Large intestine (tissue), 3 donors: ENCODE measurements around the gene ARHGEF1. TPM values are rescaled to one million over a fixed set of nuclear protein-coding genes. Genes with fewer than 3 reads are reported as not detected.
A peak's percentile ranks its signal among the peaks of the same experiment; 100 is the strongest.

Source experiments
- DNase-seq, 2 donors: peaks; one replicate each; pipeline versions ENCODE4 v3.0.0 to v3.0.0-alpha.2; 2013
- H3K27ac ChIP-seq: one replicate; pipeline ENCODE4 v1.5.1; 2013; ENCODE audit warnings: low read length
- H3K27me3 ChIP-seq: 2 replicates; pipeline ENCODE4 v1.6.1; 2013; ENCODE audit warnings: low read length; ENCODE audit not compliant: control insufficient read depth, insufficient read depth
- H3K36me3 ChIP-seq: 2 replicates; pipeline ENCODE4 v1.6.1; 2013; ENCODE audit warnings: low read length; ENCODE audit not compliant: control insufficient read depth, insufficient read depth
- H3K4me1 ChIP-seq: one replicate; pipeline ENCODE4 v1.6.1; 2013; ENCODE audit warnings: low read length; ENCODE audit not compliant: control insufficient read depth, insufficient read depth
- H3K4me3 ChIP-seq: one replicate; pipeline ENCODE4 v1.5.1; 2013; ENCODE audit warnings: low read length
- H3K9me3 ChIP-seq: one replicate; pipeline ENCODE4 v1.6.1; 2013; ENCODE audit warnings: mild to moderate bottlenecking, low read depth, low read length, moderate library complexity; ENCODE audit not compliant: control insufficient read depth
- WGBS: methylation state at CpG from one replicate; pipeline ENCODE4 v1.1.5; 2013; ENCODE audit warnings: low lambda C conversion rate; ENCODE audit not compliant: insufficient coverage; 5-methylcytosine and 5-hydroxymethylcytosine counted together
- polyA plus RNA-seq: library from polyadenylated mRNA; unstranded; fragments of 120-200 nt; gene quantifications from one replicate; pipeline ENCODE4 v1.2.1, GENCODE V29; 2013

Gene ARHGEF1
- polyA plus RNA-seq, 1 donor = 63.6 TPM

- Histone ChIP-seq H3K27ac (no peak overlapping the region), H3K9me3 (no peaks in the 10 kb centered on the region), H3K4me3 (peak overlapping the region; percentile 87), H3K36me3 (no peaks in the 10 kb centered on the region), H3K27me3 (peaks cover 10% of the 10 kb centered on the region), H3K4me1 (peaks cover 24% of the 10 kb centered on the region)
- DNase-seq = peak in 1 of 2 donors; percentile 40
- 0% methylated on average over 3 of the region's 23 CpGs for WGBS
These were observed 458 bp downstream of the ARHGEF1 start for GRCh38 chr19:41883463-41883820.

GRCh38 chr19:41883821-41884733 is 1.1 kb downstream of the ARHGEF1 start:
- Histone ChIP-seq H3K9me3 (no peaks in the 10 kb centered on the region), H3K27me3 (peaks cover 10% of the 10 kb centered on the region), H3K36me3 (peaks cover 3% of the 10 kb centered on the region), H3K4me1 (peaks cover 24% of the 10 kb centered on the region), H3K27ac (peak overlapping the region; percentile 60), H3K4me3 (peak overlapping the region; percentile 87)
- peak; percentile 97 to 98 for DNase-seq
- no CpG with 5 or more reads among the region's 66 CpGs for WGBS

GRCh38 chr19:41886761-41887710 is 4.1 kb downstream of the ARHGEF1 start:
- Histone ChIP-seq H3K36me3 (peaks cover 17% of the 10 kb centered on the region), H3K27ac (no peak overlapping the region), H3K27me3 (peaks cover 7% of the 10 kb centered on the region), H3K4me3 (no peak overlapping the region), H3K4me1 (peaks cover 24% of the 10 kb centered on the region), H3K9me3 (no peaks in the 10 kb centered on the region)
- 67% methylated on average over 1 of the region's 13 CpGs for WGBS
- DNase-seq = no peak

- H3K9me3 ChIP-seq = no peaks in the 10 kb centered on the region
- peak; percentile 60 to 71 for DNase-seq
- H3K4me3 ChIP-seq = no peak overlapping the region
- peaks cover 25% of the 10 kb centered on the region for H3K36me3 ChIP-seq
- no CpG with 5 or more reads among the region's 17 CpGs for WGBS
- peaks cover 24% of the 10 kb centered on the region for H3K4me1 ChIP-seq
- no peak overlapping the region for H3K27ac ChIP-seq
- H3K27me3 ChIP-seq = peaks cover 3% of the 10 kb centered on the region
These were observed 4.9 kb downstream of the ARHGEF1 start for GRCh38 chr19:41887711-41888382.

- peaks cover 24% of the 10 kb centered on the region for H3K4me1 ChIP-seq
- peaks cover 26% of the 10 kb centered on the region for H3K36me3 ChIP-seq
- H3K27me3 ChIP-seq = no peaks in the 10 kb centered on the region
- no CpG with 5 or more reads among the region's 12 CpGs for WGBS
- no peak for DNase-seq
- H3K4me3 ChIP-seq = no peak overlapping the region
- H3K9me3 ChIP-seq = no peaks in the 10 kb centered on the region
- H3K27ac ChIP-seq = no peak overlapping the region
These were observed 5.9 kb downstream of the ARHGEF1 start for GRCh38 chr19:41888926-41889325.

GRCh38 chr19:41889896-41890295 is 6.9 kb downstream of the ARHGEF1 start:
- Histone ChIP-seq H3K4me1 (peaks cover 21% of the 10 kb centered on the region), H3K27me3 (no peaks in the 10 kb centered on the region), H3K27ac (no peak overlapping the region), H3K36me3 (peaks cover 33% of the 10 kb centered on the region), H3K4me3 (no peak overlapping the region), H3K9me3 (no peaks in the 10 kb centered on the region)
- no peak for DNase-seq
- no CpG with 5 or more reads among the region's 8 CpGs for WGBS

GRCh38 chr19:41890936-41891335 is 8.0 kb downstream of the ARHGEF1 start:
- Histone ChIP-seq H3K27me3 (no peaks in the 10 kb centered on the region), H3K4me1 (peaks cover 16% of the 10 kb centered on the region), H3K36me3 (peaks cover 43% of the 10 kb centered on the region), H3K27ac (no peak overlapping the region), H3K4me3 (no peak overlapping the region), H3K9me3 (no peaks in the 10 kb centered on the region)
- WGBS = no CpG with 5 or more reads among the region's 4 CpGs
- no peak for DNase-seq

GRCh38 chr19:41892173-41892902 is 9.4 kb downstream of the ARHGEF1 start:
- H3K27me3 ChIP-seq = no peaks in the 10 kb centered on the region
- DNase-seq = no peak
- H3K9me3 ChIP-seq = no peaks in the 10 kb centered on the region
- WGBS = no CpG with 5 or more reads among the region's 34 CpGs
- H3K4me1 ChIP-seq = peaks cover 8% of the 10 kb centered on the region
- H3K36me3 ChIP-seq = peaks cover 52% of the 10 kb centered on the region
- no peak overlapping the region for H3K27ac ChIP-seq
- no peak overlapping the region for H3K4me3 ChIP-seq

GRCh38 chr19:41893899-41894298 is 10.9 kb downstream of the ARHGEF1 start:
- Histone ChIP-seq H3K27me3 (no peaks in the 10 kb centered on the region), H3K27ac (no peak overlapping the region), H3K9me3 (no peaks in the 10 kb centered on the region), H3K4me3 (no peak overlapping the region), H3K4me1 (no peaks in the 10 kb centered on the region), H3K36me3 (peaks cover 64% of the 10 kb centered on the region)
- DNase-seq = peak in 1 of 2 donors; percentile 27
- WGBS = no CpG with 5 or more reads among the region's 6 CpGs
